GM23338 (cell line): ENCODE results near the gene SLC34A3. TPM values are rescaled to one million over a fixed set of nuclear protein-coding genes. Genes with fewer than 3 reads are reported as not detected.

ENCODE experiments used
- ATAC-seq: fragments of 200-7000 bp; cut with Tn5 transposase; 3 replicates; pipeline ENCODE4 v1.9.1; 2020
- DNase-seq: peaks from one replicate; pipeline ENCODE4 v3.0.0-alpha.2; 2015; ENCODE audit warnings: low spot score
- H2AFZ ChIP-seq: fragments of 200-600 bp; sonication (generic); 2 replicates; pipeline ENCODE4 v1.8.0; 2016; ENCODE audit warnings: antibody characterized with exemption, mild to moderate bottlenecking, moderate library complexity
- H3F3A ChIP-seq: fragments of 200-600 bp; sonication (generic); replicated peaks from 2 replicates; pipeline ENCODE4 v1.8.0; 2017; ENCODE audit warnings: antibody characterized with exemption, mixed run types, low read depth
- H3K27ac ChIP-seq: fragments of 200-600 bp; sonication (generic); 2 replicates; pipeline ENCODE4 v1.6.1; 2016; ENCODE audit warnings: low read depth
- H3K27me3 ChIP-seq: fragments of 200-600 bp; sonication (generic); 2 replicates; pipeline ENCODE4 v1.8.0; 2016; ENCODE audit warnings: mild to moderate bottlenecking, mixed run types, moderate library complexity; ENCODE audit not compliant: insufficient read depth
- H3K36me3 ChIP-seq: fragments of 200-600 bp; sonication (generic); 2 replicates; pipeline ENCODE4 v1.8.0; 2016; ENCODE audit warnings: mild to moderate bottlenecking; ENCODE audit not compliant: insufficient read depth
- H3K4me1 ChIP-seq: fragments of 200-600 bp; sonication (generic); 2 replicates; pipeline ENCODE4 v1.8.0; 2016; ENCODE audit warnings: mild to moderate bottlenecking, moderate library complexity; ENCODE audit not compliant: insufficient read depth
- H3K4me2 ChIP-seq: fragments of 200-600 bp; sonication (generic); 2 replicates; pipeline ENCODE4 v1.7.1; 2017; ENCODE audit warnings: mixed run types
- H3K4me3 ChIP-seq: fragments of 200-600 bp; sonication (generic); 2 replicates; pipeline ENCODE4 v1.6.1; 2016; ENCODE audit warnings: mixed run types
- H3K79me2 ChIP-seq: fragments of 200-600 bp; sonication (generic); replicated peaks from 2 replicates; pipeline ENCODE4 v1.8.0; 2017; ENCODE audit warnings: mild to moderate bottlenecking; ENCODE audit not compliant: insufficient read depth
- H3K9me2 ChIP-seq: fragments of 200-600 bp; sonication (generic); 2 replicates; pipeline ENCODE4 v1.8.0; 2017; ENCODE audit not compliant: insufficient read depth
- H4K20me1 ChIP-seq: fragments of 200-600 bp; sonication (generic); replicated peaks from 2 replicates; pipeline ENCODE4 v1.8.0; 2017; ENCODE audit warnings: mild to moderate bottlenecking; ENCODE audit not compliant: insufficient read depth
- H3K27ac Mint-ChIP-seq: 2 replicates; pipeline ENCODE4 v1.8.0; 2020; ENCODE audit warnings: inconsistent platforms, mild to moderate bottlenecking, moderate library complexity, mixed read lengths
- H3K27me3 Mint-ChIP-seq: 3 replicates; pipeline ENCODE4 v1.8.0; 2022; ENCODE audit warnings: low read depth, mild to moderate bottlenecking, moderate library complexity, mixed read lengths, inconsistent platforms; ENCODE audit not compliant: insufficient read depth, poor library complexity
- H3K36me3 Mint-ChIP-seq: 3 replicates; pipeline ENCODE4 v1.8.0; 2021; ENCODE audit warnings: low read depth, mild to moderate bottlenecking, inconsistent platforms, moderate library complexity, mixed read lengths
- H3K4me1 Mint-ChIP-seq: 3 replicates; pipeline ENCODE4 v1.8.0; 2020; ENCODE audit warnings: mild to moderate bottlenecking, inconsistent platforms, mixed read lengths
- H3K4me3 Mint-ChIP-seq: 3 replicates; pipeline ENCODE4 v1.8.0; 2021; ENCODE audit warnings: moderate library complexity, mild to moderate bottlenecking, inconsistent platforms, mixed read lengths
- H3K9me3 Mint-ChIP-seq: 3 replicates; pipeline ENCODE4 v1.8.0; 2020; ENCODE audit warnings: moderate library complexity, mild to moderate bottlenecking, inconsistent platforms, mixed read lengths
- CREB1 ChIP-seq: fragments of 250-450 bp; sonication (Bioruptor Pico); IDR thresholded peaks from 2 replicates; pipeline ENCODE4 v1.5.0; 2020; ENCODE audit warnings: low read depth, mild to moderate bottlenecking, moderate library complexity
- EZH2 ChIP-seq: fragments of 200-600 bp; sonication (generic); IDR thresholded peaks from one replicate; pipeline ENCODE4 v1.8.0; 2017; ENCODE audit warnings: antibody characterized with exemption, mild to moderate bottlenecking, low read depth; ENCODE audit not compliant: unreplicated experiment
- EZH2phosphoT487 ChIP-seq: fragments of 200-600 bp; sonication (generic); IDR thresholded peaks from one replicate; pipeline ENCODE4 v1.8.1; 2018; ENCODE audit warnings: antibody characterized with exemption; ENCODE audit not compliant: unreplicated experiment
- JUNB ChIP-seq: IDR thresholded peaks from one replicate; pipeline ENCODE4 v1.6.1; 2016; ENCODE audit warnings: antibody characterized with exemption; ENCODE audit not compliant: unreplicated experiment
- NANOG ChIP-seq: IDR thresholded peaks from 2 replicates; pipeline ENCODE4 v1.6.1; 2016; ENCODE audit warnings: antibody characterized with exemption, borderline replicate concordance
- POLR2AphosphoS5 ChIP-seq: IDR thresholded peaks from 2 replicates; pipeline ENCODE4 v1.6.1; 2016; ENCODE audit warnings: antibody characterized with exemption, low read depth
- STAT1 ChIP-seq: IDR thresholded peaks from one replicate; pipeline ENCODE4 v1.6.1; 2016; ENCODE audit warnings: antibody characterized with exemption; ENCODE audit not compliant: unreplicated experiment
- ZNF114 ChIP-seq: fragments of 250-450 bp; sonication (Bioruptor Pico); IDR thresholded peaks from 2 replicates; pipeline ENCODE4 v1.5.0; 2020; ENCODE audit warnings: mild to moderate bottlenecking, moderate library complexity
- ZNF331 ChIP-seq: fragments of 250-450 bp; sonication (Bioruptor Pico); IDR thresholded peaks from 2 replicates; pipeline ENCODE4 v1.5.0; 2020; ENCODE audit warnings: low read depth, mild to moderate bottlenecking, moderate library complexity
- polyA plus RNA-seq: library from polyadenylated mRNA; unstranded; fragments of >200 nt; fragmentation: Nextera tagmentation; extraction: Ambion mirVana; gene quantifications from 2 replicates; pipeline ENCODE4 v1.2.1, GENCODE V29; 2016
- total RNA-seq: library from RNA; depleted of rRNA; stranded (reverse); fragments of >200 nt; shearing (Covaris generic); gene quantifications from 2 replicates; pipeline ENCODE4 v1.2.3, GENCODE V29; 2014
- TF ChIP-seq, protein P1 (sequence below): IDR thresholded peaks from 2 replicates; pipeline ENCODE4 v1.6.1; 2016; ENCODE audit warnings: antibody characterized with exemption
- TF ChIP-seq, protein P2 (sequence below), 2 experiments: fragments of 200-600 bp in 1 of 2; sonication (generic) in 1 of 2; conservative IDR thresholded peaks; 2 replicates each; pipeline versions ENCODE4 v1.5.1 to v1.6.1; 2016 to 2017; ENCODE audit warnings: antibody characterized with exemption in 2 of 2, low read depth in 2 of 2, mild to moderate bottlenecking in 2 of 2, moderate library complexity in 1 of 2
- TF ChIP-seq, protein P3 (sequence below): IDR thresholded peaks from one replicate; pipeline ENCODE4 v1.6.1; 2018; ENCODE audit warnings: antibody characterized with exemption; ENCODE audit not compliant: unreplicated experiment
- TF ChIP-seq, protein P4 (sequence below): fragments of 250-450 bp; sonication (Bioruptor Pico); IDR thresholded peaks from 2 replicates; pipeline ENCODE4 v1.5.0; 2020; ENCODE audit warnings: mild to moderate bottlenecking, moderate library complexity

Gene SLC34A3
- total and polyA plus RNA-seq, 2 experiments from 2014 or later = not detected

DNA sequence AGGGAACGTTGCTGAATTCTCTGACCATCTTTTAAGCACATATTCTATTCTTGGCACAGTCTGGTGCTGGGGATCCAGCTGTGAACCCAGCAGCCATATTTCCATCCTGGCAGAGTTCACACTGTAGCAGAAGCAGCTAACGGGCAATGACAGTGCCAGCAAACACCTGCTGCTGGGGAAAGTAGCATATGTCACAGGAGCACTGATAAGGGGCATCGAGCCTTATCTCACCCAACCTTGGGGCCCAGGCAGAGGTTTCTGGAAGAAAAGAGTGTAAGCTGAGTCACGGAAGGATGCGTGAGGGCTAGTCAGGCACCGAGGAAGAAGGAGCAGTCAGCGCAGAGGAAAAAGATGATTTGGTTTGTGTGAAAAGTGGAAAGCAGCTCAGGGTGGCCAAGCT lies 24.1 kb upstream of the SLC34A3 start:
- peaks cover 28% of the 10 kb centered on the region for H3K4me1 Mint-ChIP-seq
- peaks cover 20% of the 10 kb centered on the region for H3K4me1 ChIP-seq
- peaks cover 14% of the 10 kb centered on the region for H4K20me1 ChIP-seq
- peaks cover 42% of the 10 kb centered on the region for H3K79me2 ChIP-seq
- H3K4me2 ChIP-seq = peak overlapping the region; percentile 98
- peaks cover 24% of the 10 kb centered on the region for H3K27me3 Mint-ChIP-seq
- ATAC-seq = no peak
- H3K27ac ChIP-seq = no peak overlapping the region
- TF ChIP-seq STAT1 = no peak
- no peak for TF ChIP-seq NANOG
- TF ChIP-seq, protein P1, sequence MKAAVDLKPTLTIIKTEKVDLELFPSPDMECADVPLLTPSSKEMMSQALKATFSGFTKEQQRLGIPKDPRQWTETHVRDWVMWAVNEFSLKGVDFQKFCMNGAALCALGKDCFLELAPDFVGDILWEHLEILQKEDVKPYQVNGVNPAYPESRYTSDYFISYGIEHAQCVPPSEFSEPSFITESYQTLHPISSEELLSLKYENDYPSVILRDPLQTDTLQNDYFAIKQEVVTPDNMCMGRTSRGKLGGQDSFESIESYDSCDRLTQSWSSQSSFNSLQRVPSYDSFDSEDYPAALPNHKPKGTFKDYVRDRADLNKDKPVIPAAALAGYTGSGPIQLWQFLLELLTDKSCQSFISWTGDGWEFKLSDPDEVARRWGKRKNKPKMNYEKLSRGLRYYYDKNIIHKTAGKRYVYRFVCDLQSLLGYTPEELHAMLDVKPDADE = no peak
- TF ChIP-seq, protein P2, sequence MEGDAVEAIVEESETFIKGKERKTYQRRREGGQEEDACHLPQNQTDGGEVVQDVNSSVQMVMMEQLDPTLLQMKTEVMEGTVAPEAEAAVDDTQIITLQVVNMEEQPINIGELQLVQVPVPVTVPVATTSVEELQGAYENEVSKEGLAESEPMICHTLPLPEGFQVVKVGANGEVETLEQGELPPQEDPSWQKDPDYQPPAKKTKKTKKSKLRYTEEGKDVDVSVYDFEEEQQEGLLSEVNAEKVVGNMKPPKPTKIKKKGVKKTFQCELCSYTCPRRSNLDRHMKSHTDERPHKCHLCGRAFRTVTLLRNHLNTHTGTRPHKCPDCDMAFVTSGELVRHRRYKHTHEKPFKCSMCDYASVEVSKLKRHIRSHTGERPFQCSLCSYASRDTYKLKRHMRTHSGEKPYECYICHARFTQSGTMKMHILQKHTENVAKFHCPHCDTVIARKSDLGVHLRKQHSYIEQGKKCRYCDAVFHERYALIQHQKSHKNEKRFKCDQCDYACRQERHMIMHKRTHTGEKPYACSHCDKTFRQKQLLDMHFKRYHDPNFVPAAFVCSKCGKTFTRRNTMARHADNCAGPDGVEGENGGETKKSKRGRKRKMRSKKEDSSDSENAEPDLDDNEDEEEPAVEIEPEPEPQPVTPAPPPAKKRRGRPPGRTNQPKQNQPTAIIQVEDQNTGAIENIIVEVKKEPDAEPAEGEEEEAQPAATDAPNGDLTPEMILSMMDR (conservative IDR thresholded peaks at IDR 0.05; ENCODE audit: low read depth in 2 of 2) = no peak
- no peak for TF ChIP-seq ZNF114 (CRISPR knock-in tag)
- TF ChIP-seq POLR2AphosphoS5 = no peak
- TF ChIP-seq, protein P3, sequence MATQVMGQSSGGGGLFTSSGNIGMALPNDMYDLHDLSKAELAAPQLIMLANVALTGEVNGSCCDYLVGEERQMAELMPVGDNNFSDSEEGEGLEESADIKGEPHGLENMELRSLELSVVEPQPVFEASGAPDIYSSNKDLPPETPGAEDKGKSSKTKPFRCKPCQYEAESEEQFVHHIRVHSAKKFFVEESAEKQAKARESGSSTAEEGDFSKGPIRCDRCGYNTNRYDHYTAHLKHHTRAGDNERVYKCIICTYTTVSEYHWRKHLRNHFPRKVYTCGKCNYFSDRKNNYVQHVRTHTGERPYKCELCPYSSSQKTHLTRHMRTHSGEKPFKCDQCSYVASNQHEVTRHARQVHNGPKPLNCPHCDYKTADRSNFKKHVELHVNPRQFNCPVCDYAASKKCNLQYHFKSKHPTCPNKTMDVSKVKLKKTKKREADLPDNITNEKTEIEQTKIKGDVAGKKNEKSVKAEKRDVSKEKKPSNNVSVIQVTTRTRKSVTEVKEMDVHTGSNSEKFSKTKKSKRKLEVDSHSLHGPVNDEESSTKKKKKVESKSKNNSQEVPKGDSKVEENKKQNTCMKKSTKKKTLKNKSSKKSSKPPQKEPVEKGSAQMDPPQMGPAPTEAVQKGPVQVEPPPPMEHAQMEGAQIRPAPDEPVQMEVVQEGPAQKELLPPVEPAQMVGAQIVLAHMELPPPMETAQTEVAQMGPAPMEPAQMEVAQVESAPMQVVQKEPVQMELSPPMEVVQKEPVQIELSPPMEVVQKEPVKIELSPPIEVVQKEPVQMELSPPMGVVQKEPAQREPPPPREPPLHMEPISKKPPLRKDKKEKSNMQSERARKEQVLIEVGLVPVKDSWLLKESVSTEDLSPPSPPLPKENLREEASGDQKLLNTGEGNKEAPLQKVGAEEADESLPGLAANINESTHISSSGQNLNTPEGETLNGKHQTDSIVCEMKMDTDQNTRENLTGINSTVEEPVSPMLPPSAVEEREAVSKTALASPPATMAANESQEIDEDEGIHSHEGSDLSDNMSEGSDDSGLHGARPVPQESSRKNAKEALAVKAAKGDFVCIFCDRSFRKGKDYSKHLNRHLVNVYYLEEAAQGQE = no peak
- TF ChIP-seq EZH2 = no peak
- TF ChIP-seq, protein P4, sequence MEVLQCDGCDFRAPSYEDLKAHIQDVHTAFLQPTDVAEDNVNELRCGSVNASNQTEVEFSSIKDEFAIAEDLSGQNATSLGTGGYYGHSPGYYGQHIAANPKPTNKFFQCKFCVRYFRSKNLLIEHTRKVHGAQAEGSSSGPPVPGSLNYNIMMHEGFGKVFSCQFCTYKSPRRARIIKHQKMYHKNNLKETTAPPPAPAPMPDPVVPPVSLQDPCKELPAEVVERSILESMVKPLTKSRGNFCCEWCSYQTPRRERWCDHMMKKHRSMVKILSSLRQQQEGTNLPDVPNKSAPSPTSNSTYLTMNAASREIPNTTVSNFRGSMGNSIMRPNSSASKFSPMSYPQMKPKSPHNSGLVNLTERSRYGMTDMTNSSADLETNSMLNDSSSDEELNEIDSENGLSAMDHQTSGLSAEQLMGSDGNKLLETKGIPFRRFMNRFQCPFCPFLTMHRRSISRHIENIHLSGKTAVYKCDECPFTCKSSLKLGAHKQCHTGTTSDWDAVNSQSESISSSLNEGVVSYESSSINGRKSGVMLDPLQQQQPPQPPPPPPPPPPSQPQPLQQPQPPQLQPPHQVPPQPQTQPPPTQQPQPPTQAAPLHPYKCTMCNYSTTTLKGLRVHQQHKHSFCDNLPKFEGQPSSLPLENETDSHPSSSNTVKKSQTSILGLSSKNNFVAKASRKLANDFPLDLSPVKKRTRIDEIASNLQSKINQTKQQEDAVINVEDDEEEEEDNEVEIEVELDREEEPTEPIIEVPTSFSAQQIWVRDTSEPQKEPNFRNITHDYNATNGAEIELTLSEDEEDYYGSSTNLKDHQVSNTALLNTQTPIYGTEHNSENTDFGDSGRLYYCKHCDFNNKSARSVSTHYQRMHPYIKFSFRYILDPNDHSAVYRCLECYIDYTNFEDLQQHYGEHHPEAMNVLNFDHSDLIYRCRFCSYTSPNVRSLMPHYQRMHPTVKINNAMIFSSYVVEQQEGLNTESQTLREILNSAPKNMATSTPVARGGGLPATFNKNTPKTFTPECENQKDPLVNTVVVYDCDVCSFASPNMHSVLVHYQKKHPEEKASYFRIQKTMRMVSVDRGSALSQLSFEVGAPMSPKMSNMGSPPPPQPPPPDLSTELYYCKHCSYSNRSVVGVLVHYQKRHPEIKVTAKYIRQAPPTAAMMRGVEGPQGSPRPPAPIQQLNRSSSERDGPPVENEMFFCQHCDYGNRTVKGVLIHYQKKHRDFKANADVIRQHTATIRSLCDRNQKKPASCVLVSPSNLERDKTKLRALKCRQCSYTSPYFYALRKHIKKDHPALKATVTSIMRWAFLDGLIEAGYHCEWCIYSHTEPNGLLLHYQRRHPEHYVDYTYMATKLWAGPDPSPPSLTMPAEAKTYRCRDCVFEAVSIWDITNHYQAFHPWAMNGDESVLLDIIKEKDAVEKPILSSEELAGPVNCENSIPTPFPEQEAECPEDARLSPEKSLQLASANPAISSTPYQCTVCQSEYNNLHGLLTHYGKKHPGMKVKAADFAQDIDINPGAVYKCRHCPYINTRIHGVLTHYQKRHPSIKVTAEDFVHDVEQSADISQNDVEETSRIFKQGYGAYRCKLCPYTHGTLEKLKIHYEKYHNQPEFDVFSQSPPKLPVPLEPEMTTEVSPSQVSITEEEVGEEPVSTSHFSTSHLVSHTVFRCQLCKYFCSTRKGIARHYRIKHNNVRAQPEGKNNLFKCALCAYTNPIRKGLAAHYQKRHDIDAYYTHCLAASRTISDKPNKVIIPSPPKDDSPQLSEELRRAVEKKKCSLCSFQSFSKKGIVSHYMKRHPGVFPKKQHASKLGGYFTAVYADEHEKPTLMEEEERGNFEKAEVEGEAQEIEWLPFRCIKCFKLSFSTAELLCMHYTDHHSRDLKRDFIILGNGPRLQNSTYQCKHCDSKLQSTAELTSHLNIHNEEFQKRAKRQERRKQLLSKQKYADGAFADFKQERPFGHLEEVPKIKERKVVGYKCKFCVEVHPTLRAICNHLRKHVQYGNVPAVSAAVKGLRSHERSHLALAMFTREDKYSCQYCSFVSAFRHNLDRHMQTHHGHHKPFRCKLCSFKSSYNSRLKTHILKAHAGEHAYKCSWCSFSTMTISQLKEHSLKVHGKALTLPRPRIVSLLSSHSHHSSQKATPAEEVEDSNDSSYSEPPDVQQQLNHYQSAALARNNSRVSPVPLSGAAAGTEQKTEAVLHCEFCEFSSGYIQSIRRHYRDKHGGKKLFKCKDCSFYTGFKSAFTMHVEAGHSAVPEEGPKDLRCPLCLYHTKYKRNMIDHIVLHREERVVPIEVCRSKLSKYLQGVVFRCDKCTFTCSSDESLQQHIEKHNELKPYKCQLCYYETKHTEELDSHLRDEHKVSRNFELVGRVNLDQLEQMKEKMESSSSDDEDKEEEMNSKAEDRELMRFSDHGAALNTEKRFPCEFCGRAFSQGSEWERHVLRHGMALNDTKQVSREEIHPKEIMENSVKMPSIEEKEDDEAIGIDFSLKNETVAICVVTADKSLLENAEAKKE (CRISPR knock-in tag) = no peak
- no peak for TF ChIP-seq EZH2phosphoT487
- TF ChIP-seq ZNF331 (CRISPR knock-in tag) = no peak
- TF ChIP-seq JUNB = no peak
- TF ChIP-seq CREB1 (CRISPR knock-in tag) = no peak
- no peak overlapping the region for H2AFZ ChIP-seq
- no peaks in the 10 kb centered on the region for H3K27me3 ChIP-seq
- H3K36me3 Mint-ChIP-seq = peaks cover 33% of the 10 kb centered on the region
- H3K27ac Mint-ChIP-seq = no peak overlapping the region
- H3K9me3 Mint-ChIP-seq = no peaks in the 10 kb centered on the region; the same call in 2 of the 3 replicates
- no peaks in the 10 kb centered on the region for H3K36me3 ChIP-seq
- H3K4me3 Mint-ChIP-seq = peak overlapping the region; percentile 97
- no peak for DNase-seq
- H3K9me2 ChIP-seq = no peaks in the 10 kb centered on the region
- H3K4me3 ChIP-seq = peak overlapping the region; percentile 98
- peaks cover 16% of the 10 kb centered on the region; the same call in 1 of the 2 replicates for H3F3A ChIP-seq
